ENCODE results near the gene EXOC3.
"Not testable (repeated sequence)": the region's sequence is repeated elsewhere in the genome, so short reads cannot be mapped to it uniquely, and the experiment has no call there.

The EXOC3 gene

GRCh38 chr5:442335-443238, at the start of gene EXOC3:
Gene EXOC3 (plus strand): TSS chr5:443176. CDS start chr5:446206, 3,030 bp downstream.
- H3K27me3 ChIP-seq (ENCODE audit: control insufficient read depth in 1 of 2, insufficient read depth in 2 of 2, low read length in 2 of 2): peaks cover 0 to under 1% of the 10 kb centered on the region in 2 donors
- H3K4me3 ChIP-seq (ENCODE audit: low read length in 2 of 2): peak within 1 kb of the TSS; percentile 97 to 99
- peak within 1 kb of the TSS; percentile 95 to 96 for H3K9ac ChIP-seq (ENCODE audit: low read length in 2 of 2)
- H3K36me3 ChIP-seq (ENCODE audit: control insufficient read depth in 2 of 2, insufficient read depth in 2 of 2, low read length in 2 of 2): peaks cover 6 to 10% of the 10 kb centered on the region in 2 donors
- H3K4me1 ChIP-seq (ENCODE audit: control insufficient read depth, insufficient read depth, low read length): peaks cover 18% of the 10 kb centered on the region
- peak within 1 kb of the TSS; percentile 76 for H3K27ac ChIP-seq (ENCODE audit: low read length)
- H3K9me3 ChIP-seq (ENCODE audit: control insufficient read depth in 2 of 2, low read length in 2 of 2): no peaks in the 10 kb centered on the region

GRCh38 chr5:393846-394275, 49.1 kb upstream of the EXOC3 start:
- no peak overlapping the region for H3K27ac ChIP-seq (ENCODE audit: low read length)
- H3K36me3 ChIP-seq (ENCODE audit: control insufficient read depth in 2 of 2, insufficient read depth in 2 of 2, low read length in 2 of 2): no peaks in the 10 kb centered on the region
- H3K9ac ChIP-seq (ENCODE audit: low read length in 2 of 2): no peak overlapping the region
- no peaks in the 10 kb centered on the region for H3K9me3 ChIP-seq (ENCODE audit: control insufficient read depth in 2 of 2, low read length in 2 of 2)
- H3K4me1 ChIP-seq (ENCODE audit: control insufficient read depth, insufficient read depth, low read length): peaks cover 2% of the 10 kb centered on the region
- H3K27me3 ChIP-seq (ENCODE audit: control insufficient read depth in 1 of 2, insufficient read depth in 2 of 2, low read length in 2 of 2): peaks cover 0 to 2% of the 10 kb centered on the region in 2 donors
- H3K4me3 ChIP-seq (ENCODE audit: low read length in 2 of 2): no peak overlapping the region

- Histone ChIP-seq H3K27me3 (ENCODE audit: control insufficient read depth in 1 of 2, insufficient read depth in 2 of 2, low read length in 2 of 2) (peaks cover 0 to 3% of the 10 kb centered on the region in 2 donors), H3K9ac (ENCODE audit: low read length in 2 of 2) (no peak overlapping the region), H3K4me1 (ENCODE audit: control insufficient read depth, insufficient read depth, low read length) (peaks cover 7% of the 10 kb centered on the region), H3K9me3 (ENCODE audit: control insufficient read depth in 2 of 2, low read length in 2 of 2) (no peaks in the 10 kb centered on the region), H3K27ac (ENCODE audit: low read length) (no peak overlapping the region), H3K36me3 (ENCODE audit: control insufficient read depth in 2 of 2, insufficient read depth in 2 of 2, low read length in 2 of 2) (no peaks in the 10 kb centered on the region), H3K4me3 (ENCODE audit: low read length in 2 of 2) (no peak overlapping the region)
Observed at GRCh38 chr5:394671-395155, 48.3 kb upstream of the EXOC3 start.

- H3K27ac ChIP-seq (ENCODE audit: low read length): no peak overlapping the region
- no peaks in the 10 kb centered on the region for H3K9me3 ChIP-seq (ENCODE audit: control insufficient read depth in 2 of 2, low read length in 2 of 2)
- H3K4me3 ChIP-seq (ENCODE audit: low read length in 2 of 2): no peak overlapping the region
- no peak overlapping the region for H3K9ac ChIP-seq (ENCODE audit: low read length in 2 of 2)
- H3K4me1 ChIP-seq (ENCODE audit: control insufficient read depth, insufficient read depth, low read length): peaks cover 13% of the 10 kb centered on the region
- peaks cover 0 to 3% of the 10 kb centered on the region in 2 donors for H3K27me3 ChIP-seq (ENCODE audit: control insufficient read depth in 1 of 2, insufficient read depth in 2 of 2, low read length in 2 of 2)
- no peaks in the 10 kb centered on the region for H3K36me3 ChIP-seq (ENCODE audit: control insufficient read depth in 2 of 2, insufficient read depth in 2 of 2, low read length in 2 of 2)
Observed at GRCh38 chr5:395156-395920, 47.6 kb upstream of the EXOC3 start.

GRCh38 chr5:395921-396530, 47.0 kb upstream of the EXOC3 start:
- Histone ChIP-seq H3K4me1 (ENCODE audit: control insufficient read depth, insufficient read depth, low read length) (peaks cover 13% of the 10 kb centered on the region), H3K27ac (ENCODE audit: low read length) (no peak overlapping the region), H3K27me3 (ENCODE audit: control insufficient read depth in 1 of 2, insufficient read depth in 2 of 2, low read length in 2 of 2) (peaks cover 4 to 5% of the 10 kb centered on the region in 2 donors), H3K36me3 (ENCODE audit: control insufficient read depth in 2 of 2, insufficient read depth in 2 of 2, low read length in 2 of 2) (no peaks in the 10 kb centered on the region), H3K9me3 (ENCODE audit: control insufficient read depth in 2 of 2, low read length in 2 of 2) (no peaks in the 10 kb centered on the region), H3K9ac (ENCODE audit: low read length in 2 of 2) (no peak overlapping the region), H3K4me3 (ENCODE audit: low read length in 2 of 2) (no peak overlapping the region)

- Histone ChIP-seq H3K9me3 (ENCODE audit: control insufficient read depth in 2 of 2, low read length in 2 of 2) (no peaks in the 10 kb centered on the region), H3K36me3 (ENCODE audit: control insufficient read depth in 2 of 2, insufficient read depth in 2 of 2, low read length in 2 of 2) (no peaks in the 10 kb centered on the region), H3K27me3 (ENCODE audit: control insufficient read depth in 1 of 2, insufficient read depth in 2 of 2, low read length in 2 of 2) (peaks cover 5 to 6% of the 10 kb centered on the region in 2 donors), H3K9ac (ENCODE audit: low read length in 2 of 2) (no peak overlapping the region), H3K4me1 (ENCODE audit: control insufficient read depth, insufficient read depth, low read length) (peaks cover 13% of the 10 kb centered on the region), H3K27ac (ENCODE audit: low read length) (no peak overlapping the region), H3K4me3 (ENCODE audit: low read length in 2 of 2) (no peak overlapping the region)
Observed at GRCh38 chr5:396531-396961, 46.4 kb upstream of the EXOC3 start.

GRCh38 chr5:398141-398474, 44.9 kb upstream of the EXOC3 start:
- not testable (repeated sequence) for H3K9ac ChIP-seq (ENCODE audit: low read length in 2 of 2); H3K27ac ChIP-seq (ENCODE audit: low read length); H3K4me3 ChIP-seq (ENCODE audit: low read length in 2 of 2); H3K9me3 ChIP-seq (ENCODE audit: control insufficient read depth in 2 of 2, low read length in 2 of 2); H3K36me3 ChIP-seq (ENCODE audit: control insufficient read depth in 2 of 2, insufficient read depth in 2 of 2, low read length in 2 of 2); H3K27me3 ChIP-seq (ENCODE audit: control insufficient read depth in 1 of 2, insufficient read depth in 2 of 2, low read length in 2 of 2)
- H3K4me1 ChIP-seq (ENCODE audit: control insufficient read depth, insufficient read depth, low read length): peaks cover 13% of the 10 kb centered on the region

- H3K36me3 ChIP-seq (ENCODE audit: control insufficient read depth in 2 of 2, insufficient read depth in 2 of 2, low read length in 2 of 2): no peaks in the 10 kb centered on the region
- no peak overlapping the region for H3K4me3 ChIP-seq (ENCODE audit: low read length in 2 of 2)
- H3K9ac ChIP-seq (ENCODE audit: low read length in 2 of 2): no peak overlapping the region
- H3K27ac ChIP-seq (ENCODE audit: low read length): no peak overlapping the region
- peaks cover 7 to 8% of the 10 kb centered on the region in 2 donors for H3K27me3 ChIP-seq (ENCODE audit: control insufficient read depth in 1 of 2, insufficient read depth in 2 of 2, low read length in 2 of 2)
- no peaks in the 10 kb centered on the region for H3K9me3 ChIP-seq (ENCODE audit: control insufficient read depth in 2 of 2, low read length in 2 of 2)
- peaks cover 13% of the 10 kb centered on the region for H3K4me1 ChIP-seq (ENCODE audit: control insufficient read depth, insufficient read depth, low read length)
Observed at GRCh38 chr5:398475-399295, 44.3 kb upstream of the EXOC3 start.

GRCh38 chr5:399296-400281, 43.4 kb upstream of the EXOC3 start:
- Histone ChIP-seq H3K27me3 (ENCODE audit: control insufficient read depth in 1 of 2, insufficient read depth in 2 of 2, low read length in 2 of 2) (peaks cover 7 to 8% of the 10 kb centered on the region in 2 donors), H3K4me1 (ENCODE audit: control insufficient read depth, insufficient read depth, low read length) (peaks cover 13% of the 10 kb centered on the region), H3K36me3 (ENCODE audit: control insufficient read depth in 2 of 2, insufficient read depth in 2 of 2, low read length in 2 of 2) (no peaks in the 10 kb centered on the region), H3K9ac (ENCODE audit: low read length in 2 of 2) (peak overlapping the region in 1 of 2 donors; percentile 51), H3K4me3 (ENCODE audit: low read length in 2 of 2) (peak overlapping the region; percentile 40 to 55), H3K27ac (ENCODE audit: low read length) (no peak overlapping the region), H3K9me3 (ENCODE audit: control insufficient read depth in 2 of 2, low read length in 2 of 2) (no peaks in the 10 kb centered on the region)
